ENCODE data around the gene STPG3. TPM values are rescaled to one million over a fixed set of nuclear protein-coding genes. Genes with fewer than 3 reads are reported as not detected.

STPG3 gene
- total and polyA plus RNA-seq, 2 of the 13 experiments (the other 11 are each of a cell fraction or from before 2014, with no cell fraction given): not detected

DNA sequence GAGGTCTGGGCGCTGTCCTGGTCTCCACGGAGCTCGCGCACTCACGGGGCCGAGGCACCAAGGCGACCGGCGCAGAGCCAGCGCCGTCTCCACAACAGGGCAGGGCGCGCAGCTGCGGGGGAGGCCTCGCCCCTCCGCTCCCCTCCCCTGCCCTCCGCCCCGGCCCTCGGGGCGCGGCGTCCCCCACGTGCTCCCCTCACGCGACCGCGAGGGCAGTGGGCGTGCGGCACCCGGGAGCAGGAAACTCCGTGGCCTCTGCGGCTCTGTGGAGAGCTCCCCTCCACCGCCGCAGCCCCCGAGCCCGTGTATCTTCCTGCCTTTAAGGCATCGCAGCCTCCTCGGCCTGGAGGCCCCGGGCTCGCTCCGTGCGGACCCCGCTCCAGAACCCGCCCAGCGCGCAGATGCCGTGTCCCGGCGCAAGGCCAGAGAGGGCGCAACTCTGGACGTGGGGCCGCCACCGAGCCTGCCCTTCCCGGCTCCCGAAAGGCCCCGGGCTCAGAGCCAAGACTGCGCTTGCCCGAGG, 10.7 kb upstream of the STPG3 start (continued):
- TF ChIP-seq, protein P1, sequence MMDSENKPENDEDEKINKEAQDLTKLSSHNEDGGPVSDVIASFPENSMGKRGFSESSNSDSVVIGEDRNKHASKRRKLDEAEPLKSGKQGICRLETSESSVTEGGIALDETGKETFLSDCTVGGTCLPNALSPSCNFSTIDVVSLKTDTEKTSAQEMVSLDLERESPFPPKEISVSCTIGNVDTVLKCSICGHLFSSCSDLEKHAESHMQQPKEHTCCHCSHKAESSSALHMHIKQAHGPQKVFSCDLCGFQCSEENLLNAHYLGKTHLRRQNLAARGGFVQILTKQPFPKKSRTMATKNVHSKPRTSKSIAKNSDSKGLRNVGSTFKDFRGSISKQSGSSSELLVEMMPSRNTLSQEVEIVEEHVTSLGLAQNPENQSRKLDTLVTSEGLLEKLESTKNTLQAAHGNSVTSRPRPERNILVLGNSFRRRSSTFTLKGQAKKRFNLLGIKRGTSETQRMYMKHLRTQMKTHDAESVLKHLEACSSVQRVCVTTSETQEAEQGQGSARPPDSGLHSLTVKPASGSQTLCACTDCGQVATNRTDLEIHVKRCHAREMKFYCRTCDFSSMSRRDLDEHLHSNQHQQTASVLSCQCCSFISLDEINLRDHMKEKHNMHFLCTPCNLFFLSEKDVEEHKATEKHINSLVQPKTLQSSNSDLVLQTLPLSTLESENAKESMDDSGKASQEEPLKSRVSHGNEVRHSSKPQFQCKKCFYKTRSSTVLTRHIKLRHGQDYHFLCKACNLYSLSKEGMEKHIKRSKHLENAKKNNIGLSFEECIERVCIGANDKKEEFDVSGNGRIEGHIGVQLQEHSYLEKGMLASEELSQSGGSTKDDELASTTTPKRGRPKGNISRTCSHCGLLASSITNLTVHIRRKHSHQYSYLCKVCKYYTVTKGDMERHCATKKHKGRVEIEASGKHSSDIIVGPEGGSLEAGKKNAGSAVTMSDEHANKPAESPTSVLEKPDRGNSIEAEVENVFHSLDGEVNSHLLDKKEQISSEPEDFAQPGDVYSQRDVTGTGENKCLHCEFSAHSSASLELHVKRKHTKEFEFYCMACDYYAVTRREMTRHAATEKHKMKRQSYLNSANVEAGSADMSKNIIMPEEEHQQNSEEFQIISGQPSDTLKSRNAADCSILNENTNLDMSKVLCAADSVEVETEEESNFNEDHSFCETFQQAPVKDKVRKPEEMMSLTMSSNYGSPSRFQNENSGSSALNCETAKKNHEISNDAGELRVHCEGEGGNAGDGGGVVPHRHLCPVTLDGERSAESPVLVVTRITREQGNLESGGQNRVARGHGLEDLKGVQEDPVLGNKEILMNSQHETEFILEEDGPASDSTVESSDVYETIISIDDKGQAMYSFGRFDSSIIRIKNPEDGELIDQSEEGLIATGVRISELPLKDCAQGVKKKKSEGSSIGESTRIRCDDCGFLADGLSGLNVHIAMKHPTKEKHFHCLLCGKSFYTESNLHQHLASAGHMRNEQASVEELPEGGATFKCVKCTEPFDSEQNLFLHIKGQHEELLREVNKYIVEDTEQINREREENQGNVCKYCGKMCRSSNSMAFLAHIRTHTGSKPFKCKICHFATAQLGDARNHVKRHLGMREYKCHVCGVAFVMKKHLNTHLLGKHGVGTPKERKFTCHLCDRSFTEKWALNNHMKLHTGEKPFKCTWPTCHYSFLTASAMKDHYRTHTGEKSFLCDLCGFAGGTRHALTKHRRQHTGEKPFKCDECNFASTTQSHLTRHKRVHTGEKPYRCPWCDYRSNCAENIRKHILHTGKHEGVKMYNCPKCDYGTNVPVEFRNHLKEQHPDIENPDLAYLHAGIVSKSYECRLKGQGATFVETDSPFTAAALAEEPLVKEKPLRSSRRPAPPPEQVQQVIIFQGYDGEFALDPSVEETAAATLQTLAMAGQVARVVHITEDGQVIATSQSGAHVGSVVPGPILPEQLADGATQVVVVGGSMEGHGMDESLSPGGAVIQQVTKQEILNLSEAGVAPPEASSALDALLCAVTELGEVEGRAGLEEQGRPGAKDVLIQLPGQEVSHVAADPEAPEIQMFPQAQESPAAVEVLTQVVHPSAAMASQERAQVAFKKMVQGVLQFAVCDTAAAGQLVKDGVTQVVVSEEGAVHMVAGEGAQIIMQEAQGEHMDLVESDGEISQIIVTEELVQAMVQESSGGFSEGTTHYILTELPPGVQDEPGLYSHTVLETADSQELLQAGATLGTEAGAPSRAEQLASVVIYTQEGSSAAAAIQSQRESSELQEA (CRISPR knock-in tag; IDR thresholded peaks at IDR 0.05; ENCODE audit: not compliant biosample characterization): peak; percentile 50
- TF ChIP-seq ZNF879 (CRISPR knock-in tag; IDR thresholded peaks at IDR 0.05): 0 out of 2 replicates have a peak, but pooled peaks have one; percentile 47
- TF ChIP-seq, protein P2, sequence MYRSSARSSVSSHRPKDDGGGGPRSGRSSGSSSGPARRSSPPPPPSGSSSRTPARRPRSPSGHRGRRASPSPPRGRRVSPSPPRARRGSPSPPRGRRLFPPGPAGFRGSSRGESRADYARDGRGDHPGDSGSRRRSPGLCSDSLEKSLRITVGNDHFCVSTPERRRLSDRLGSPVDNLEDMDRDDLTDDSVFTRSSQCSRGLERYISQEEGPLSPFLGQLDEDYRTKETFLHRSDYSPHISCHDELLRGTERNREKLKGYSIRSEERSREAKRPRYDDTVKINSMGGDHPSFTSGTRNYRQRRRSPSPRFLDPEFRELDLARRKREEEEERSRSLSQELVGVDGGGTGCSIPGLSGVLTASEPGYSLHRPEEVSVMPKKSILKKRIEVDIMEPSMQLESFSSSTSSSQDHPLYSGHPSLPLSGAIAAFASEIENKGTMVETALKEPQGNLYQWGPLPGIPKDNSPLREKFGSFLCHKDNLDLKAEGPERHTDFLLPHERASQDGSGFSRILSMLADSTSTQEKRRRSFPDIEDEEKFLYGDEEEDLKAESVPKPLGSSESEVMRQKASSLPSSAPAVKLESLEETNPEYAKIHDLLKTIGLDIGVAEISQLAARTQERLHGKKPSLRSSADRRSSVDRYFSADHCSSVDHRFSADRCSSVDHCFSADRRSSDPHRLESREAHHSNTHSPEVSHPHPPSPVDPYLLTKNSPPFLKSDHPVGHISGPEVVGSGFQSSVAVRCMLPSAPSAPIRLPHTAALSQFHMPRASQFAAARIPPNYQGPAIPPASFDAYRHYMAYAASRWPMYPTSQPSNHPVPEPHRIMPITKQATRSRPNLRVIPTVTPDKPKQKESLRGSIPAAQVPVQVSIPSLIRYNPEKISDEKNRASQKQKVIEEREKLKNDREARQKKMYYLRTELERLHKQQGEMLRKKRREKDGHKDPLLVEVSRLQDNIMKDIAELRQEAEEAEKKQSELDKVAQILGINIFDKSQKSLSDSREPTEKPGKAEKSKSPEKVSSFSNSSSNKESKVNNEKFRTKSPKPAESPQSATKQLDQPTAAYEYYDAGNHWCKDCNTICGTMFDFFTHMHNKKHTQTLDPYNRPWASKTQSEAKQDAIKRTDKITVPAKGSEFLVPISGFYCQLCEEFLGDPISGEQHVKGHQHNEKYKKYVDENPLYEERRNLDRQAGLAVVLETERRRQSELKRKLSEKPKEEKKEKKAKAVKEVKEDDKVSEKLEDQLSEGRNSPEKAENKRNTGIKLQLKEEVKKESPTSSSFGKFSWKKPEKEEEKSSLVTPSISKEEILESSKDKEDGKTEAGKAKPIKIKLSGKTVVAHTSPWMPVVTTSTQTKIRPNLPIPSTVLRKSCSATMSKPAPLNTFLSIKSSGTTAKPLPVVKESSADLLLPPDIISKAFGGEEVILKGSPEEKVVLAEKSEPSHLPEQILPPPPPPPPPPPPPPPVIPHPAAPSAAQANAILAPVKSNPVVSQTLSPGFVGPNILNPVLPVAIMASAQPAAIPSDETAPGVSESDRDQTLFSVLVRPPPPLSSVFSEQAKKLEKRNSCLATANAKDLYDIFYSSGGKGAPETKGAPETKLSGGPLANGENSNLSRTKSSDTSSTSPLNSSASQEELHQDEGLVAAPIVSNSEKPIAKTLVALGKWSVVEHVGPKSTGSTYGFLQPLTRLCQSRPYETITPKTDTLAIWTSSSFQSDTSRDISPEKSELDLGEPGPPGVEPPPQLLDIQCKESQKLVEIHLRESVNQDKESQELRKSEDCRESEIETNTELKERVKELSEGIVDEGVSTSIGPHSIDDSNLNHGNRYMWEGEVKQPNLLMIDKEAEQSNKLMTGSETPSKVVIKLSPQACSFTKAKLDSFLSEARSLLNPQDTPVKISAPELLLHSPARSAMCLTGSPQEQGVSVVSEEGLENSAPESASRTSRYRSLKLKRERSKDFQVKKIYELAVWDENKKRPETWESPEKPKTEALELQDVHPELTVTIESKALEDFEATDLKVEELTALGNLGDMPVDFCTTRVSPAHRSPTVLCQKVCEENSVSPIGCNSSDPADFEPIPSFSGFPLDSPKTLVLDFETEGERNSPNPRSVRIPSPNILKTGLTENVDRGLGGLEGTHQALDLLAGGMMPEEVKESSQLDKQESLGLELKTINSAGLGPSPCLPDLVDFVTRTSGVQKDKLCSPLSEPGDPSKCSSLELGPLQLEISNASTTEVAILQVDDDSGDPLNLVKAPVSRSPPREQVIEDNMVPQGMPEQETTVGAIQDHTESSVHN (CRISPR knock-in tag; IDR thresholded peaks at IDR 0.05): no peak
- no peak for TF ChIP-seq FOXK2 (IDR thresholded peaks at IDR 0.05)
- peak; percentile 86 for TF ChIP-seq ZNF225 (CRISPR knock-in tag; IDR thresholded peaks at IDR 0.05)
- TF ChIP-seq STAG1 (CRISPR knock-in tag; IDR thresholded peaks at IDR 0.05): 0 out of 2 replicates have a peak, but pooled peaks have one; percentile 10
- TF ChIP-seq HNF4G (IDR thresholded peaks at IDR 0.05; ENCODE audit: borderline replicate concordance, low read depth, low read length): 0 out of 2 replicates have a peak, but pooled peaks have one; percentile 10
- TF ChIP-seq HNF4G (CRISPR knock-in tag; IDR thresholded peaks at IDR 0.05; ENCODE audit: borderline replicate concordance, low read depth): no peak
- TF ChIP-seq ZNF33A (CRISPR knock-in tag; IDR thresholded peaks at IDR 0.05; ENCODE audit: borderline replicate concordance): no peak

Measured in HepG2 (cell line).